Measurements from ENCODE around the gene PDE7B. TPM values are rescaled to one million over a fixed set of nuclear protein-coding genes. Genes with fewer than 3 reads are reported as not detected.

PDE7B gene
- total and polyA plus RNA-seq, 2 donors from 2014 or later = 4.6 to 15.4 TPM

- no peak overlapping the region for H3K4me3 ChIP-seq (ENCODE audit: low read length in 3 of 3)
- no peak for FAIRE-seq
- no peak overlapping the region for H3K27ac ChIP-seq (ENCODE audit: low read depth in 2 of 2, low read length in 2 of 2)
- no peaks in the 10 kb centered on the region for H3K9me3 ChIP-seq (ENCODE audit: control insufficient read depth in 2 of 3, insufficient read depth in 1 of 3, low read length in 3 of 3)
- H3K4me1 ChIP-seq (ENCODE audit: control insufficient read depth in 2 of 3, insufficient read depth in 2 of 3, low read depth in 1 of 3, low read length in 3 of 3) = peaks cover 0 to 3% (median 0%) of the 10 kb centered on the region in 3 donors
- H3K27me3 ChIP-seq (ENCODE audit: control insufficient read depth, insufficient read depth, low read length) = no peaks in the 10 kb centered on the region
- H3K9ac ChIP-seq (ENCODE audit: low read length in 3 of 3) = no peak overlapping the region
- no peaks in the 10 kb centered on the region for H3K36me3 ChIP-seq (ENCODE audit: control insufficient read depth in 2 of 3, insufficient read depth in 3 of 3, low read length in 3 of 3)
- no peak for TF ChIP-seq CTCF (IDR thresholded peaks at IDR 0.05; ENCODE audit: borderline replicate concordance, extremely low read depth, insufficient read depth)
- intact Hi-C loops (cut with DNase I) = no loop called here
- DNase-seq = no peak
These were observed 138.9 kb downstream of the PDE7B start for GRCh38 chr6:135990439-135990838.

DNA sequence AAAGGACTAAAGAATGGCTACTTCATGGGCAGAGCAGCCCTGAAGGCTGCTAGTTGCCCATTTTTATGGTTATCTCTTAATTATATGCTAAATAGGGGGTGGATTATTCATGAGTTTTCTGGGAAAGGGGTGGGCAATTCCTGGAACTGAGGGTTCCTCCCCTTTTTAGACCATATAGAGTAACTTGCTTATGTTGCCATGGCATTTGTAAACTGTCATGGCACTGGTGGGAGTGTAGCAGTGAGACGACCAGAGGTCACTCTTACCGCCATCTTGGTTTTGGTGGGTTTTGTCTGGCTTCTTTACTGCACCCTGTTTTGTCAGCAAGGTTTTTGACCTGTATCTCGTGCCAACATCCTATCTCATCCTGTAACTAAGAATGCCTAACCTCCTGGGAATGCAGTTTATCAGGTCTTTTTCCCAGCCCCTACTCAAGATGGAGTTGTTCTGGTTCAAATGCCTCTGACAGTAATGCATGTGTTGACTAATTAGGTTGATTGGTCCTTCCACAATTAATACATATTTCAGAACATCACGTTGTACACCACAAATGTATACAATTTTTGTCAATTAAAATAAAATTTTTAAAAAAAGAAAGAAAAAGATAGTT lies 139.5 kb downstream of the PDE7B start:
- no peak for TF ChIP-seq CTCF (IDR thresholded peaks at IDR 0.05; ENCODE audit: borderline replicate concordance, extremely low read depth, insufficient read depth)
- peaks cover 0 to 3% (median 0%) of the 10 kb centered on the region in 3 donors for H3K4me1 ChIP-seq (ENCODE audit: control insufficient read depth in 2 of 3, insufficient read depth in 2 of 3, low read depth in 1 of 3, low read length in 3 of 3)
- no peaks in the 10 kb centered on the region for H3K27me3 ChIP-seq (ENCODE audit: control insufficient read depth, insufficient read depth, low read length)
- DNase-seq = no peak
- no peaks in the 10 kb centered on the region for H3K36me3 ChIP-seq (ENCODE audit: control insufficient read depth in 2 of 3, insufficient read depth in 3 of 3, low read length in 3 of 3)
- no peaks in the 10 kb centered on the region for H3K9me3 ChIP-seq (ENCODE audit: control insufficient read depth in 2 of 3, insufficient read depth in 1 of 3, low read length in 3 of 3)
- H3K4me3 ChIP-seq (ENCODE audit: low read length in 3 of 3) = no peak overlapping the region
- FAIRE-seq = no peak
- no peak overlapping the region for H3K27ac ChIP-seq (ENCODE audit: low read depth in 2 of 2, low read length in 2 of 2)
- no peak overlapping the region for H3K9ac ChIP-seq (ENCODE audit: low read length in 3 of 3)
- intact Hi-C loops (cut with DNase I) = no loop called here

- Histone ChIP-seq H3K36me3 (ENCODE audit: control insufficient read depth in 2 of 3, insufficient read depth in 3 of 3, low read length in 3 of 3) (no peaks in the 10 kb centered on the region), H3K9ac (ENCODE audit: low read length in 3 of 3) (no peak overlapping the region), H3K9me3 (ENCODE audit: control insufficient read depth in 2 of 3, insufficient read depth in 1 of 3, low read length in 3 of 3) (no peaks in the 10 kb centered on the region), H3K4me1 (ENCODE audit: control insufficient read depth in 2 of 3, insufficient read depth in 2 of 3, low read depth in 1 of 3, low read length in 3 of 3) (peaks cover 0 to 3% (median 0%) of the 10 kb centered on the region in 3 donors), H3K27ac (ENCODE audit: low read depth in 2 of 2, low read length in 2 of 2) (no peak overlapping the region), H3K27me3 (ENCODE audit: control insufficient read depth, insufficient read depth, low read length) (no peaks in the 10 kb centered on the region), H3K4me3 (ENCODE audit: low read length in 3 of 3) (no peak overlapping the region)
- no peak for TF ChIP-seq CTCF (IDR thresholded peaks at IDR 0.05; ENCODE audit: borderline replicate concordance, extremely low read depth, insufficient read depth)
- DNase-seq = no peak
- no peak for FAIRE-seq
- intact Hi-C loops (cut with DNase I) = no loop called here
These were observed 141.2 kb downstream of the PDE7B start for GRCh38 chr6:135992739-135993138.

GRCh38 chr6:135993361-135993760 lies 141.9 kb downstream of the PDE7B start:
- TF ChIP-seq CTCF (IDR thresholded peaks at IDR 0.05; ENCODE audit: borderline replicate concordance, extremely low read depth, insufficient read depth) = no peak
- intact Hi-C loops (cut with DNase I) = no loop called here
- no peak overlapping the region for H3K27ac ChIP-seq (ENCODE audit: low read depth in 2 of 2, low read length in 2 of 2)
- DNase-seq (no peak), FAIRE-seq (no peak)
- peaks cover 0 to 3% (median 0%) of the 10 kb centered on the region in 3 donors for H3K4me1 ChIP-seq (ENCODE audit: control insufficient read depth in 2 of 3, insufficient read depth in 2 of 3, low read depth in 1 of 3, low read length in 3 of 3)
- H3K9me3 ChIP-seq (ENCODE audit: control insufficient read depth in 2 of 3, insufficient read depth in 1 of 3, low read length in 3 of 3) = no peaks in the 10 kb centered on the region
- H3K4me3 ChIP-seq (ENCODE audit: low read length in 3 of 3) = no peak overlapping the region
- no peaks in the 10 kb centered on the region for H3K27me3 ChIP-seq (ENCODE audit: control insufficient read depth, insufficient read depth, low read length)
- H3K9ac ChIP-seq (ENCODE audit: low read length in 3 of 3) = no peak overlapping the region
- no peaks in the 10 kb centered on the region for H3K36me3 ChIP-seq (ENCODE audit: control insufficient read depth in 2 of 3, insufficient read depth in 3 of 3, low read length in 3 of 3)

Data from kidney (tissue), 14 donors.